B cell (primary cell): ENCODE measurements around the gene EIF2D. TPM values are rescaled to one million over a fixed set of nuclear protein-coding genes. Genes with fewer than 3 reads are reported as not detected.

Experiments
- ATAC-seq: fragments of 200-7000 bp; cut with Tn5 transposase; one replicate; pipeline ENCODE4 v1.10.0; 2021; ENCODE audit warnings: low read depth, mild to moderate bottlenecking, moderate number of reproducible peaks, moderate library complexity
- CTCF ChIA-PET: fragments of 350-600 bp; sonication (Branson Sonifier 250); formaldehyde crosslinking; loops from one replicate; lab custom pipeline; 2021; ENCODE audit warnings: antibody characterized with exemption, inconsistent platforms; lab: Charles Lee
- POLR2A ChIA-PET: fragments of 350-600 bp; sonication (Branson Sonifier 250); formaldehyde crosslinking; loops from one replicate; lab custom pipeline; 2021; ENCODE audit warnings: antibody characterized with exemption; lab: Charles Lee
- DNase-seq: peaks from one replicate; pipeline ENCODE4 v3.0.0; 2013
- H2AFZ ChIP-seq: 2 replicates; pipeline ENCODE4 v1.6.1; 2012; ENCODE audit warnings: mild to moderate bottlenecking, low read depth, low read length; ENCODE audit not compliant: insufficient read depth, poor library complexity, severe bottlenecking
- H3K27ac ChIP-seq, 2 donors: 1 replicate in 1 of 2; 2 replicates in 1 of 2; pipeline ENCODE4 v1.5.1; 2012 to 2013; ENCODE audit warnings: low read length in 2 of 2, mild to moderate bottlenecking in 2 of 2, moderate library complexity in 1 of 2
- H3K27me3 ChIP-seq, 4 experiments: fragments of 200-600 bp in 1 of 4; sonication (generic) in 1 of 4; replicated peaks in 1 of 4; 1 replicate in 2 of 4; 2 replicates in 2 of 4; pipeline versions ENCODE4 v1.6.1 to v1.7.0; 2013 to 2016; ENCODE audit warnings: low read length in 3 of 4, mild to moderate bottlenecking in 2 of 4, mixed read lengths in 1 of 4, moderate library complexity in 1 of 4; ENCODE audit not compliant: insufficient read depth in 4 of 4, control insufficient read depth in 3 of 4; ENCODE audit errors: control extremely low read depth in 1 of 4
- H3K36me3 ChIP-seq, 2 experiments: replicated peaks in 1 of 2; 1 replicate in 1 of 2; 2 replicates in 1 of 2; pipeline versions ENCODE4 v1.6.1 to v1.7.1; 2013; ENCODE audit warnings: low read length in 1 of 2; ENCODE audit not compliant: insufficient read depth in 2 of 2, control insufficient read depth in 1 of 2; ENCODE audit errors: control extremely low read depth in 1 of 2, extremely low read depth in 1 of 2
- H3K4me1 ChIP-seq, 2 donors: fragments of 200-600 bp in 1 of 2; sonication (generic) in 1 of 2; 1 replicate in 1 of 2; 2 replicates in 1 of 2; pipeline versions ENCODE4 v1.5.1 to v1.6.1; 2013 to 2017; ENCODE audit warnings: low read length in 2 of 2; ENCODE audit not compliant: control insufficient read depth in 2 of 2, insufficient read depth in 2 of 2
- H3K4me2 ChIP-seq: replicated peaks from 2 replicates; pipeline ENCODE3; 2012; ENCODE audit warnings: mild to moderate bottlenecking, low read depth, low read length; ENCODE audit not compliant: poor library complexity, severe bottlenecking
- H3K4me3 ChIP-seq, 5 experiments: fragments of 200-600 bp in 1 of 5; sonication (generic) in 1 of 5; 1 replicate in 3 of 5; 2 replicates in 2 of 5; pipeline versions ENCODE4 v1.5.1 to v1.7.0; 2011 to 2016; ENCODE audit warnings: low read length in 4 of 5, mild to moderate bottlenecking in 4 of 5, low read depth in 2 of 5, control low read depth in 1 of 5, moderate library complexity in 1 of 5; ENCODE audit not compliant: insufficient read depth in 1 of 5; ENCODE audit errors: control extremely low read depth in 1 of 5, extremely low read depth in 1 of 5
- H3K79me2 ChIP-seq: fragments of 200-600 bp; sonication (generic); one replicate; pipeline ENCODE4 v1.6.0; 2016; ENCODE audit warnings: low read length; ENCODE audit not compliant: control insufficient read depth, insufficient read depth
- H3K9ac ChIP-seq: fragments of 200-600 bp; sonication (generic); 2 replicates; pipeline ENCODE4 v1.6.1; 2017; ENCODE audit warnings: mild to moderate bottlenecking, low read length, moderate library complexity
- H3K9me3 ChIP-seq, 3 donors: one replicate each; pipeline versions ENCODE4 v1.6.1 to v1.7.1; 2013; ENCODE audit warnings: low read length in 2 of 3; ENCODE audit not compliant: control insufficient read depth in 2 of 3, insufficient read depth in 1 of 3; ENCODE audit errors: control extremely low read depth in 1 of 3
- H4K20me1 ChIP-seq: 2 replicates; pipeline ENCODE4 v1.6.0; 2012; ENCODE audit warnings: mild to moderate bottlenecking, low read length; ENCODE audit not compliant: insufficient read depth, control insufficient read depth, poor library complexity, severe bottlenecking
- H3K27ac Mint-ChIP-seq: one replicate; pipeline ENCODE4 v1.8.0; 2021; ENCODE audit warnings: mixed read lengths
- H3K27me3 Mint-ChIP-seq: one replicate; pipeline ENCODE4 v1.8.0; 2021; ENCODE audit warnings: mixed read lengths
- H3K4me1 Mint-ChIP-seq: one replicate; pipeline ENCODE4 v1.8.0; 2021; ENCODE audit warnings: mixed read lengths
- H3K4me3 Mint-ChIP-seq: one replicate; pipeline ENCODE4 v1.8.0; 2021; ENCODE audit warnings: mixed read lengths
- H3K9me3 Mint-ChIP-seq: one replicate; pipeline ENCODE4 v1.8.0; 2022; ENCODE audit warnings: mixed read lengths; ENCODE audit not compliant: insufficient read depth
- CTCF ChIP-seq: fragments of 200-600 bp; IDR thresholded peaks from one replicate; pipeline ENCODE4 v1.8.0; 2022; ENCODE audit warnings: antibody characterized with exemption, mild to moderate bottlenecking
- EZH2 ChIP-seq: IDR thresholded peaks from 2 replicates; pipeline ENCODE4 v1.6.1; 2012; ENCODE audit warnings: borderline replicate concordance, low read depth, mild to moderate bottlenecking, moderate library complexity, low read length; ENCODE audit not compliant: insufficient read depth, poor library complexity, severe bottlenecking
- WGBS: methylation state at CpG from one replicate; pipeline ENCODE4 v1.1.5; 2013; ENCODE audit warnings: missing lambda C conversion rate; ENCODE audit not compliant: insufficient coverage; 5-methylcytosine and 5-hydroxymethylcytosine counted together
- intact Hi-C: fragments of 100-400 bp; cut with micrococcal nuclease; formaldehyde crosslinking; loops from one replicate; pipeline ENCODE4 v1.10.0; 2022
- polyA plus RNA-seq: library from polyadenylated mRNA; depleted of rRNA; stranded (reverse); fragments of >200 nt; gene quantifications from 2 replicates; pipeline ENCODE4 v1.2.3, GENCODE V29; 2012
- total RNA-seq, 2 donors: library from RNA; stranded (reverse); fragments of 120-200 nt in 1 of 2; gene quantifications; 1 replicate in 1 of 2; 2 replicates in 1 of 2; pipeline versions ENCODE4 v1.2.3 to v1.2.4, GENCODE V29; 2013 to 2022

Gene EIF2D
- total and polyA plus RNA-seq, 2 donors (not counting 1 experiment from before 2014, with no cell fraction given): 62.2 to 64.9 TPM

- ChIA-PET CTCF (interaction anchor here (0.5 to 9.3 kb wide), 3 partner anchors 11 to 17 kb away, joined by 3 to 81 read pairs (median 3); partner anchors contain the start of gene DYRK3), POLR2A (no interaction called here)
- H3K4me1 ChIP-seq: peaks cover 0 to under 1% of the 10 kb centered on the region in 2 donors
- 71% methylated on average over 3 of the region's 5 CpGs for WGBS
- no peak overlapping the region for H3K4me3 ChIP-seq
- TF ChIP-seq EZH2: no peak
- DNase-seq (no peak), ATAC-seq (no peak)
- no peak overlapping the region for H2AFZ ChIP-seq
- no peaks in the 10 kb centered on the region for H3K79me2 ChIP-seq
- H3K36me3 ChIP-seq: no peaks in the 10 kb centered on the region
- intact Hi-C loops: no loop called here
- no peak overlapping the region for H3K27ac ChIP-seq
- H4K20me1 ChIP-seq: no peaks in the 10 kb centered on the region
- peaks cover under 1% of the 10 kb centered on the region for H3K4me1 Mint-ChIP-seq
- H3K27me3 ChIP-seq: peaks cover 0 to 6% (median under 1%) of the 10 kb centered on the region in 4 experiments
- H3K27ac Mint-ChIP-seq: no peak overlapping the region
- no peaks in the 10 kb centered on the region for H3K9me3 Mint-ChIP-seq
- H3K27me3 Mint-ChIP-seq: peaks cover 4% of the 10 kb centered on the region
- H3K4me2 ChIP-seq: no peak overlapping the region
- H3K9ac ChIP-seq: no peak overlapping the region
- no peak overlapping the region for H3K4me3 Mint-ChIP-seq
- no peaks in the 10 kb centered on the region for H3K9me3 ChIP-seq
These were observed 40.0 kb upstream of the EIF2D start for GRCh38 chr1:206651958-206652890.

DNA sequence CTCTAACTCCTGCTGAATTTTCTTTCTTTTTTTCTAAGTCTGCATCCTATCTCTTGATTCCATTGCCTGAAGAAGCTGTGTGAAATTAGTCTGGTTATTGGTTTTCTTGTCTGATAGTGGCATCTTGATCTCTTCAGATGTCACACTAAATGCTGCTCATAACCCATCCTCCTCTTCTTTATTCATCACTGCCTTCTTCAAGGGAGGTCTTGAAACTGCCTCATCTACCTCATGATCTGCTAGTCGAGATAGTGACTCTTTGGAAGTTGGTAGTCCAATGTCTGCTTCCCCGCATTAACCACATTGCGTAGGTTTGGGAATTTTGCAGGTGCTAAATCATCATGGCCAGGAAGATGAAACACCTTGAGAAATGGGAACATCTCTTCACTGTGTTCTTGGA lies 38.7 kb upstream of the EIF2D start:
- no peak overlapping the region for H3K4me3 Mint-ChIP-seq
- H3K27ac Mint-ChIP-seq: no peak overlapping the region
- H3K27me3 Mint-ChIP-seq: no peaks in the 10 kb centered on the region
- Histone ChIP-seq H3K9ac (no peak overlapping the region), H2AFZ (no peak overlapping the region), H3K4me2 (no peak overlapping the region), H3K79me2 (no peaks in the 10 kb centered on the region), H3K36me3 (no peaks in the 10 kb centered on the region), H3K4me3 (no peak overlapping the region), H3K4me1 (no peaks in the 10 kb centered on the region), H3K9me3 (no peaks in the 10 kb centered on the region), H3K27ac (no peak overlapping the region), H4K20me1 (no peaks in the 10 kb centered on the region), H3K27me3 (peaks cover 0 to 6% (median 0%) of the 10 kb centered on the region in 4 experiments)
- no peaks in the 10 kb centered on the region for H3K9me3 Mint-ChIP-seq
- intact Hi-C loops: no loop called here
- TF ChIP-seq CTCF: no peak
- DNase-seq (no peak), ATAC-seq (no peak)
- WGBS: 100% methylated on average over 3 of the region's 3 CpGs
- POLR2A ChIA-PET: no interaction called here
- H3K4me1 Mint-ChIP-seq: no peaks in the 10 kb centered on the region
- CTCF ChIA-PET: interaction anchor here (1.0 to 9.3 kb wide), 2 partner anchors 13 to 66 kb away, joined by 3 to 81 read pairs; no protein-coding TSS in a partner anchor
